Mucosa of stomach (tissue), 1 donor: ENCODE results near the gene B4GALT6.

Source experiments
- H3K27me3 ChIP-seq: one replicate; pipeline ENCODE4 v1.7.0; 2013; ENCODE audit warnings: mild to moderate bottlenecking, low read length; ENCODE audit not compliant: control insufficient read depth, insufficient read depth
- H3K36me3 ChIP-seq: one replicate; pipeline ENCODE4 v1.7.0; 2013; ENCODE audit warnings: low read length; ENCODE audit not compliant: control insufficient read depth, insufficient read depth
- H3K4me1 ChIP-seq: one replicate; pipeline ENCODE4 v1.7.0; 2013; ENCODE audit warnings: mild to moderate bottlenecking, low read length; ENCODE audit not compliant: control insufficient read depth, insufficient read depth
- H3K4me3 ChIP-seq: one replicate; pipeline ENCODE4 v1.7.0; 2013; ENCODE audit warnings: low read length
- H3K9ac ChIP-seq: one replicate; pipeline ENCODE4 v1.7.0; 2013; ENCODE audit warnings: mild to moderate bottlenecking, low read length, moderate library complexity
- H3K9me3 ChIP-seq: one replicate; pipeline ENCODE4 v1.7.0; 2013; ENCODE audit warnings: mild to moderate bottlenecking, low read length, moderate library complexity; ENCODE audit not compliant: control insufficient read depth
- donor health status: Pancreatic carcinoma.

B4GALT6 gene

DNA sequence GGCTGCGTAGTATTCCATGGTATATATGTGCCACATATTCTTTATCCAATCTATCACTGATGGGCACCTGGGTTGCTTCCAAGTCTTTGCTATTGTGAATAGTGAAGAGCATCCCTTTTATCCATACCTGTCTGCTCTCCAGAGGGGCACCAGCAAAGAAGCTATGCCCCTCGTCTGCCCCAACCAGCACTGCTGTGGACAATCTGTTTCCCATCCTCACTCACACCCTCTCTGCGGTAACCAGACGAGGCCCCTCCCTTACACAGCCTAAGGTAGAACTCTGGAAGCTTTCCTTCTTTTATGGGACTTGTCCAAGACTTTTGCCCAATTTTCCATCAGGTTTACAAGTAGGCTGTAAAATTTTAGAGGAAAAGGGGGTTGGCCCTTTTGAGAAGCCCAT, 67.8 kb downstream of the B4GALT6 start:
- no peaks in the 10 kb centered on the region for H3K27me3 ChIP-seq
- no peaks in the 10 kb centered on the region for H3K9me3 ChIP-seq
- no peak overlapping the region for H3K4me3 ChIP-seq
- H3K36me3 ChIP-seq: no peaks in the 10 kb centered on the region
- H3K9ac ChIP-seq: no peak overlapping the region
- H3K4me1 ChIP-seq: no peaks in the 10 kb centered on the region

DNA sequence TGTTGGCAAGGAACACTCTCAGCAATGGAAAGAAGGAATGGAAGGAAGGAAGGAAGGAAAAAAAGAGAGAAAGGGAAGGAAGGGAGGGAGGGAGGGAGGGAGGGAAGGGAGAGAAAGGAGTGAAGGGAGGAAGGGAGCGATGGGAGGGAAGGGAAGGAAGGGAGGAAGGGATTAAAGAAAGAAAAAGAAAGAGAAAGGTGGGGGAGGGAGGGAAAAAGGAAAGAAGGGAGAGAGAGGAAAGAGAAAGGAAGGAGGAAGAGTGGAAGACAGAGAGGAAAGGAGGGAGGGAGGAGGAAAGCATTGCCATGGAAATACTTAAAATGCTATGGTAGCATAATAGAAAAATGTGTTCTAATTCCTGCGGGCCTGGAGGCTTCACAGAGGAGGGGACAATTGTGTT, 70.3 kb downstream of the B4GALT6 start:
- Histone ChIP-seq H3K9me3 (no peaks in the 10 kb centered on the region), H3K4me1 (peaks cover 5% of the 10 kb centered on the region), H3K27me3 (no peaks in the 10 kb centered on the region), H3K4me3 (no peak overlapping the region), H3K36me3 (no peaks in the 10 kb centered on the region), H3K9ac (no peak overlapping the region)

DNA sequence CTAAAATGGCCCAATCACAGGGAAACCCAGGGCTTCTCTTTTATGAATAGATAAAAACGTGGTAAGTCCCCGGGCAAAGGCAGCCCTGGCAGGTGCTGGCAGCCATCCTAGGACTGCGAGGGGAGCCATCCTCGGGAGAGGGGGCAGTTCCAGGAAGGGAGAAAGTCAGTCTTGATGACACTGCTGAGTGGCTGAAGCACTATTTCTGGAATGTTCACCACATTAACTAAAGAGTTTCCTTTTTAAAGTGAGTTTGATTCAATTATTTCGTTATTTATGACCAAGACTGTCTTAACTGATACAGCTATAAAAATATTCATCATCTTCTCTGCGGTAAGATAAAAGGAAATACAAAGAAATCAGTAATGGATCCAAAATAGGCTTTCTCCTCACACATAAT, 72.3 kb downstream of the B4GALT6 start:
- Histone ChIP-seq H3K9ac (no peak overlapping the region), H3K4me3 (no peak overlapping the region), H3K9me3 (no peaks in the 10 kb centered on the region), H3K36me3 (no peaks in the 10 kb centered on the region), H3K4me1 (peaks cover 5% of the 10 kb centered on the region), H3K27me3 (no peaks in the 10 kb centered on the region)

DNA sequence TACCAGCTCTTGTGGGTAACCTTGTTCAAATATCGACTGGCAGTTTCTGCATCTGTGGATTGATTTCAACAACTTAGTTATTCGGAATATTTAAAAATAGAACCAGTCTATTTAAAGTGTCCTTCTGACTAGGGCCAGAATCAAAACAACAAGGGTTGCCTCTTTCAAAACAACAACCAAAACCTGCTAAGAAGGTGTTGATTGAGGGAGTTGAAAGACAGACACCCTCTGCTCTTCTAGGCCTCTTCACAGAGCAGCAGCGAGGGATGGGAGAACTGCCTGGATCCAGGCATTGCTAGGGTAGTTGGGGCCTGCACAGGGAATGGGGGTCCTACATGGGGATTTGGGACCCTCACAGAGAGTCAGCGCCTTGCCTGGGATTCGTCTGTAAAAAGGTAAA, 72.9 kb downstream of the B4GALT6 start:
- Histone ChIP-seq H3K36me3 (no peaks in the 10 kb centered on the region), H3K27me3 (no peaks in the 10 kb centered on the region), H3K4me1 (peaks cover 5% of the 10 kb centered on the region), H3K4me3 (no peak overlapping the region), H3K9me3 (no peaks in the 10 kb centered on the region), H3K9ac (no peak overlapping the region)

DNA sequence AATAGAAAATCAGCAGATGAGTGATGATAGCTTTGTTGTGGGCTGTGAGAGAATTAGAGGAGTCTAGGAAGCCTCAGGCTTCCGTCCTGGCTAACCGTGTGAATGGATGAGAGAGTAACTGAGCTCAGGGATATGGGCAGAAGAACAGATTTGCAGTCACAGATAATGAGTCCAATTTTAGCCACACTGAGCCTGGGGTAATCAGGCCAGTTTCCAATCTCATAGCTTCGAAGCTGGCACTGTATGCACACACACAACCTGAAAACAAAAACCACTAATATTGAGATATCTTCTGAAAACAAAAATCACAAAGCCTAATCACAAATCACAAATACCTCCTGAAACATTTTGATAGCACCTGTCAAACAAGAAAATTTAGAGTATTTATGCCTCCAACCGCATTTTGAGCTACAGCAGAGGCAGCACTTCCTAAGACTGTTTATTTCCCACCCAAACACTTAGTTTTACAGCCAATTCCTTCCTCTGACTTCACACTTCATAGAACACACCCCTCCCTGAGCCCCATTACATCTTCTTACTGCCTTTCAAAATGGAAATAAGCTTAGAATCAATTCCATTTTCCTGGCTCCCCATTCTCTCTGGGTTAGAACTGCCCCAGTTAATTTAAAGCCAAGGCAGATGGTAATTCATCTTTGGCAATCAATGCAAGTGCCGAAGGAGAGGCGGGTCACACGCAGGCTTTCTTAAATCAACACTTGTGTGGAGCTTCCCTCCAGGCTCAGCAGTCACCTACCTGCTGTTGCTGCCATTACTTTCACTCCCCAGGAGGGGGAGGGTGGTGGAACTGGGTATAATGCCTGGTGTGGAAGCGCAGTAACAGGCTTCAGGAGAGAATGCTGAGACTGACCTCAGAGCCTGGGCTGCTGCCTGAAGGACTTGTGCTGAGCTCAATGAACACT, 73.8 kb downstream of the B4GALT6 start:
- Histone ChIP-seq H3K9ac (no peak overlapping the region), H3K36me3 (no peaks in the 10 kb centered on the region), H3K4me1 (peaks cover 5% of the 10 kb centered on the region), H3K4me3 (no peak overlapping the region), H3K9me3 (no peaks in the 10 kb centered on the region), H3K27me3 (no peaks in the 10 kb centered on the region)

DNA sequence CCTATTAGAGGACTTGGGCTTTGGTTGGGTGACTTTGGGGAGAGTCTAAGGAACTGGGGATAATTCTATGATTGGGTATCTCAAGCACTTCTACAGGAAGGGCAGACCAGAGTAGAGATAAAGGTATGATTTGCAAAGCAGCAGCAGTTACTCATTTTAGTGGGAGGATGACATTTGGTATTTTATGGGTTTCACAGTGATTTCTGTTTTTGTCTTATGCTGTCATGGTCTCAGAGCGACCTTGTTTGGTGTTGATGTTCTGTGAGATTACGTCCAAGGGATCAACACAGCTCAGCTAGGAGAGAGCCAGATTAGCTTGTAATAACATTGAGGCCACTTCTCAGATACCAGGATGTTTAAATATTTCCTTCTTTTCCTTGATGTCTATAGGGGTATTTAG, 74.5 kb downstream of the B4GALT6 start:
- Histone ChIP-seq H3K36me3 (no peaks in the 10 kb centered on the region), H3K9me3 (no peaks in the 10 kb centered on the region), H3K4me1 (peaks cover 5% of the 10 kb centered on the region), H3K27me3 (no peaks in the 10 kb centered on the region), H3K4me3 (no peak overlapping the region), H3K9ac (no peak overlapping the region)

DNA sequence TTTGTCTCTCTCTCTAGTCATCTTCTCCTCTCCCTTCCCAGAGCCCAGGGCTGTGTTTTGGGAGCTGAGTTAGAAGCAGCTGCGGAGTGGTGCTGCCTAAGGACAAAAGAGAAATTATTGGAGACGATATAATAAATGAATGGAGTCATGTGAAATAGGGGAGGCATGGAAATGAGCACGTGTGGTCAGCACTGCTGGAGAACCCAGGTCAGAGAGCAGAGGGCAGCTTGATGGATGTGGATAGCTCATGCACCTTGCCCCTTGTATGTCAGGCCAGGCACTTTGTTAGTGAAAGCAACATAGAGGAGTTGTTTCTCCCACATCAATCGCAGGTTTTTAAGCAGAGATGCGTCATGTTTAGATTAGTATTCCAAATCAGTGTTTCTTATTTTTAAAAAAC, 77.0 kb downstream of the B4GALT6 start:
- no peak overlapping the region for H3K4me3 ChIP-seq
- H3K9me3 ChIP-seq: no peaks in the 10 kb centered on the region
- no peaks in the 10 kb centered on the region for H3K27me3 ChIP-seq
- H3K36me3 ChIP-seq: no peaks in the 10 kb centered on the region
- H3K4me1 ChIP-seq: peaks cover 5% of the 10 kb centered on the region
- no peak overlapping the region for H3K9ac ChIP-seq

DNA sequence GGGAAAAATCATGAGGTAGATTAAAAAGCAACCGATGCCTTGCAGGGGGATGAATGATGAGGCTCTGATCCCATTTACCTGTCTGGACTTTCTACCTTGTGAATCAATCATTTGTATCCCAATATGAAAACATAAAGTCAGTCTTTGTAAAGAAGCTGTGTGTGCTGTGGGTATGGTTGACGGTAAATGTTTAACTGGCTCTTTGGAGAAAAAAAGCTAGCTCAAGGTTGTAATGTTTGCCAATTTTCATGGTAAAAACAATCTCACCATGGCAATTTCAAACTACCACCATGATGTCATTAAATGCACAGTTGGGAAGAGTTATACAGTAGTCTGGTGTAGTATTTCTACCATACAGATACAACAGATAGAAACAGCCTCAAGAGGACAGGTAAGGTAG, 78.1 kb downstream of the B4GALT6 start:
- H3K36me3 ChIP-seq: no peaks in the 10 kb centered on the region
- H3K27me3 ChIP-seq: no peaks in the 10 kb centered on the region
- no peaks in the 10 kb centered on the region for H3K9me3 ChIP-seq
- H3K4me1 ChIP-seq: peaks cover 5% of the 10 kb centered on the region
- no peak overlapping the region for H3K9ac ChIP-seq
- H3K4me3 ChIP-seq: no peak overlapping the region

DNA sequence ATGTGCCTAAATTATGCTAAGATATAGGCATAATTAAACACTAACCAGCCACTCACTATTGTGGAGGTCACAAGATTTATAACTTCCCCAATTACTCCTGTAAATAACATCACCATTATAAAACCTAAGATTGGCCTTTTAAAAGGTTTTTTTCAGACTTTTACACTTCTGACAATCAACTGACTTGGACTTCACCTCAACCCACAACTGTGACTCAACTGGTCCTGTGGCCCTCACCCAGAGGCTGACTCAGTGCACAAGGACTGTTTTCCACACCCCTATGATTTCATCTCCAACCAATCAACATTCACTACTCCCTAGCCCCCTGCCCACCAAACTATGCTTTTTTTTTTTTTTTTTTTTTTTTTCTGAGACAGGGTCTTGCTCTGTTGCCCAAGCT, 81.1 kb downstream of the B4GALT6 start:
- Histone ChIP-seq H3K36me3 (no peaks in the 10 kb centered on the region), H3K4me1 (no peaks in the 10 kb centered on the region), H3K9me3 (no peaks in the 10 kb centered on the region), H3K4me3 (no peak overlapping the region), H3K27me3 (no peaks in the 10 kb centered on the region), H3K9ac (no peak overlapping the region)

DNA sequence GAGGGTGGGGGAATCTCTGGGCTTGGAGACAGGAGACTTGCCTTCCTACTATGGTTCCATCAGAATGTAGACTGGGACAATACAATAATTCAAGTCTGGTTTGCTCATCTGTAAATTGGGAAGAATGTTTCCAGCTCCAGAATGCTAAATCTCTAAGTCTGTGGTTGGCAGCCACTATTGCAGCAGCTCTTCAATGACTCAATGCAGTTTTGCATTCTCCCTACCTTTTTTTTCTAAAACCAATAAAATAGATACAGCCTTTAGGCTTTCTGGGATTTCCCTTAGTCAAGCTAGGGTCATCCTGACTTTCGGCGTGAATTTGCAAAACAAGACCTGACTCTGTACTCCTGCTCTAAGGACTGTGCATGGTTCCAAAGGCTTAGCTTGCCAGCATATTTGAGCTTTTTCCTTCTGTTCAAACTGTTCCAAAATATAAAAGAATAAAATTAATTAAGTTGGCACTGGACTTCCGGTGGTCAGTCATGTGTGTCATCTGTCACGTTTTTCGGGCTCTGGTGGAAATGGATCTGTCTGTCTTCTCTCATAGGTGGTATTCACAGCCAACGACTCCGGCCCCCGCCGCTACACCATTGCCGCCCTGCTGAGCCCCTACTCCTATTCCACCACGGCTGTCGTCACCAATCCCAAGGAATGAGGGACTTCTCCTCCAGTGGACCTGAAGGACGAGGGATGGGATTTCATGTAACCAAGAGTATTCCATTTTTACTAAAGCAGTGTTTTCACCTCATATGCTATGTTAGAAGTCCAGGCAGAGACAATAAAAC, 86.2 kb downstream of the B4GALT6 start:
- H3K27me3 ChIP-seq: no peaks in the 10 kb centered on the region
- no peak overlapping the region for H3K9ac ChIP-seq
- no peaks in the 10 kb centered on the region for H3K9me3 ChIP-seq
- no peak overlapping the region for H3K4me3 ChIP-seq
- H3K36me3 ChIP-seq: no peaks in the 10 kb centered on the region
- H3K4me1 ChIP-seq: no peaks in the 10 kb centered on the region

DNA sequence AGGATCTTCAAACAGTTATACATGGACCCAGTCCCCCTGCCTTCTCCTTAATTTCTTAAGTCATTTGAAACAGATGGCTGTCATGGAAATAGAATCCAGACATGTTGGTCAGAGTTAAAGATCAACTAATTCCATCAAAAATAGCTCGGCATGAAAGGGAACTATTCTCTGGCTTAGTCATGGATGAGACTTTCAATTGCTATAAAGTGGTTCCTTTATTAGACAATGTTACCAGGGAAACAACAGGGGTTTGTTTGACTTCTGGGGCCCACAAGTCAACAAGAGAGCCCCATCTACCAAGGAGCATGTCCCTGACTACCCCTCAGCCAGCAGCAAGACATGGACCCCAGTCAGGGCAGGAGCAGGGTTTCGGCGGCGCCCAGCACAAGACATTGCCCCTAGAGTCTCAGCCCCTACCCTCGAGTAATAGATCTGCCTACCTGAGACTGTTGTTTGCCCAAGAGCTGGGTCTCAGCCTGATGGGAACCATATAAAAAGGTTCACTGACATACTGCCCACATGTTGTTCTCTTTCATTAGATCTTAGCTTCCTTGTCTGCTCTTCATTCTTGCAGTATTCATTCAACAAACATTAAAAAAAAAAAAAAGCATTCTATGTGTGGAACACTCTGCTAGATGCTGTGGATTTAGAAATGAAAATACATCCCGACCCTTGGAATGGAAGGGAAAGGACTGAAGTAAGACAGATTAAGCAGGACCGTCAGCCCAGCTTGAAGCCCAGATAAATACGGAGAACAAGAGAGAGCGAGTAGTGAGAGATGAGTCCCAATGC, 88.1 kb downstream of the B4GALT6 start:
- Histone ChIP-seq H3K4me1 (no peaks in the 10 kb centered on the region), H3K9me3 (no peaks in the 10 kb centered on the region), H3K9ac (no peak overlapping the region), H3K4me3 (no peak overlapping the region), H3K27me3 (no peaks in the 10 kb centered on the region), H3K36me3 (no peaks in the 10 kb centered on the region)
